ENCODE results near the gene FKBP11.
A peak's percentile ranks its signal among the peaks of the same experiment; 100 is the strongest.

Gene FKBP11

DNA sequence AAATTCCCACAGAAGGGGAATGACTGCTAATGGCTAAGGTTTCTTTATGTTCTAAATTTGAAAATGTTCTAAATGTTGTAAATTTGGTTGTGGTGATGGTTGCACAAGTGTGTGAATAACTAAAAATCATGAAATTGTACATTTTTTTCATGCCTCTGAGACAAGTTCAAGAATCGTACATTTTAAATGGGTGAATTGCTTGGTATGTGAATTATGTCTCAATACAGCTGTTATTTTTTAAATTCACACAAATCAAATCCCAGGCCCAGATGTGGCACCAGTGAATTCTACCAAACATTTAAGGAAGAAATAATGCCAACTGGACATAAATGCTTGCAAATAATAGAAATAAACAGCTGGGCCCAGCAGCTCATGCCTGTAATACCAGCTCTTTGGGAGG, 31.0 kb downstream of the FKBP11 start:
- H3K4me3 ChIP-seq (ENCODE audit: low read length), result no peak overlapping the region
- DNase-seq (ENCODE audit: low read depth), result no peak
- TF ChIP-seq, protein P1, sequence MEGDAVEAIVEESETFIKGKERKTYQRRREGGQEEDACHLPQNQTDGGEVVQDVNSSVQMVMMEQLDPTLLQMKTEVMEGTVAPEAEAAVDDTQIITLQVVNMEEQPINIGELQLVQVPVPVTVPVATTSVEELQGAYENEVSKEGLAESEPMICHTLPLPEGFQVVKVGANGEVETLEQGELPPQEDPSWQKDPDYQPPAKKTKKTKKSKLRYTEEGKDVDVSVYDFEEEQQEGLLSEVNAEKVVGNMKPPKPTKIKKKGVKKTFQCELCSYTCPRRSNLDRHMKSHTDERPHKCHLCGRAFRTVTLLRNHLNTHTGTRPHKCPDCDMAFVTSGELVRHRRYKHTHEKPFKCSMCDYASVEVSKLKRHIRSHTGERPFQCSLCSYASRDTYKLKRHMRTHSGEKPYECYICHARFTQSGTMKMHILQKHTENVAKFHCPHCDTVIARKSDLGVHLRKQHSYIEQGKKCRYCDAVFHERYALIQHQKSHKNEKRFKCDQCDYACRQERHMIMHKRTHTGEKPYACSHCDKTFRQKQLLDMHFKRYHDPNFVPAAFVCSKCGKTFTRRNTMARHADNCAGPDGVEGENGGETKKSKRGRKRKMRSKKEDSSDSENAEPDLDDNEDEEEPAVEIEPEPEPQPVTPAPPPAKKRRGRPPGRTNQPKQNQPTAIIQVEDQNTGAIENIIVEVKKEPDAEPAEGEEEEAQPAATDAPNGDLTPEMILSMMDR (conservative IDR thresholded peaks at IDR 0.05; ENCODE audit: low read depth, low read length), result no peak

DNA sequence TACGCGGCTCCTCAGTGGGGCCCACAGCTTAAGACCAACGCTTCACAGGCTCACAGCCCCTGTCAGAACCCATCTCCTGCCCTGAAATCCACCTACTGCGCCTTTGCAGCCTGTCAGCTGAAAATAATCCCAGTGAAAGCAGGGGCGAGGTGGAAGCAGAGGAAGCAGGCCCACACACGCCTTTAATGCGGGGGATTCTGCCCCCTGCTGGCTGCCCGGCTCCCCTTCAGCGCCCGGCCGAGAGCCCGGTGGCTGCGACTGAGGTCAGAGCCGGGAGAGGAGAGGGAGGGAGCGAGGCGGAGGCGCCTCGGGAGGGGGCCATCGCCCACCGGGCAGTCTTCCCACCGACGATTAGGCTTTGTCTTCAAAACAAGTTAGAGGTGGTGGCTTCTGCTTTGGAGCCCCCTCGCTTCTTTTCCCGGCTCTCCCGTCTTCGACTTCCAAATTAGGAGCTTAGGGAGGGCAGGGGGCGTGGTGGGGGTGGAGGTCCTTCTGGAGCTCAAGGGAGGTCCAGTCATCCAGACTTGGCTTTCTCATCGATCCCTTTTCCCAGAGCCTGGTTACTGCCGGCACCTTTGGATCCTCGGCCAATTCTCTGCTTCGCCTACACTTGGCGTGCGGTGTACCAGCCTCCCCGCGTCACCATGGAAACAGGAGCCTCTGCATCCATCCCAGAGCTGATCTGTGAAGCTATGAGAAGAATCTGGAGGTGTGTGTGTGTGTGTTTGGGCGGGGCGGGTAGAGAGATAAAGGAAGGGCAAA, 34.5 kb downstream of the FKBP11 start:
- TF ChIP-seq, protein P1 (conservative IDR thresholded peaks at IDR 0.05; ENCODE audit: low read depth, low read length), result peak; percentile 91
- peak overlapping the region; percentile 32 for H3K4me3 ChIP-seq (ENCODE audit: low read length)
- DNase-seq (ENCODE audit: low read depth), result no peak

DNA sequence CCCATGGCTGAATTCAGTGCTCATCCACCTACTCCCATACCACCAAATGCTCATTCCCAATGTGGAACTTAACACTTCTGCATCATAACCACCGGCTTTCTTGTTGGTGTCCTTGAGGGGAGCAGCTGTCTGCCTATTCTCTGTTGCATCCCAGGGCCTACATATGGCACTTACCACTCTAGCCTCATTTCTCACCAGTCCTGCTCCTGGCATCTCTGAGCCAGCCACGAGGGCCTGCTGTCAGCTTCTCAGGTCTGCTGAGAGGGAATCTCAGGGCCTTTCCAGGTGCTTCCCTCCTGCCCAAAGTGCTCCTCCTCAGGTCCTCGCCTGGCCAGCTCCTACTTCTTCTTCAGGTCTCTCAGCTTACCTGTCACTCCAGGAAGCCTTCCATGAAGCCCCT, 35.6 kb downstream of the FKBP11 start:
- TF ChIP-seq, protein P1 (conservative IDR thresholded peaks at IDR 0.05; ENCODE audit: low read depth, low read length), result no peak
- no peak overlapping the region for H3K4me3 ChIP-seq (ENCODE audit: low read length)
- no peak for DNase-seq (ENCODE audit: low read depth)

DNA sequence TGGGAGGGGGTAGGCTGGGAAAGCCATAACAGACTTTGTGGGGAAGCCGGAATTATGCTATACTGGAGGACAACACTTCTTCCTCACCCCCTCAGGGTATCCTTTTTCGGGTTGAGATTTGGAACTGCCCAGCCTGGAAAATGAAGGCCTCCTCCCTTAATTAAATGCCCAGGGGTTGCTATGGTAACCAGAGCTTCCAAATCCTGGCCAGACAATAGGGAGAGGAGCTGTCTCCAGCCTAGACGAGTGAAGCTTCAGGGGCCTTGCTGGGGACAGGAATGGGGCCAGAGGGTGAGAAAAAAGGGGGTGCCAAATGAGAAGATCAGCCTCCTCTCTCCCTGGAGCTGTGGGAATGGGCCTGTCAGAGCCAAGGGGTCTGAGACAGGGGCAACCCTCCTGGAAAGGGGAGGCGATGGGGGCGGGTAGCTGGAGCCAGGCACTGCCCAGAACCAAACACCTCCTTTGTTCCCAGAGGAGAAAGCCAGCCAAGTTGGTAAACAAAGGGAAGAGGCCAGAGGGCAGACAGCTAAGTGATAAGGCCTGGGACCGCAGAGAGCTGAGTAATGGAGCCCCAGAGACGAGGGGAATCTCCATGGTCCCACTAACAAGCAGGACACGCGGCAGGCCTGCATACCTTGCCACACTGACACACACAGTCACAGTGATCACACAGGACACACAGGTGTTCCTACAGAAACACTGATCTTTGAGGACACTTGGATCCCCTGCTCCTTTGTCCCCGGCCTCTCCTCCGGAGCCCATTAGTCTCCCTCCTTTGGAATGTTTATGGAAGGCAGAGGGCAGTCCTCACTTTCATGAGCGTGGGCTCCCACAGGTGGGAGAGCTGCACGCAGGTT, 41.8 kb downstream of the FKBP11 start:
- TF ChIP-seq, protein P1 (conservative IDR thresholded peaks at IDR 0.05; ENCODE audit: low read depth, low read length), result no peak
- no peak for DNase-seq (ENCODE audit: low read depth)
- no peak overlapping the region for H3K4me3 ChIP-seq (ENCODE audit: low read length)

DNA sequence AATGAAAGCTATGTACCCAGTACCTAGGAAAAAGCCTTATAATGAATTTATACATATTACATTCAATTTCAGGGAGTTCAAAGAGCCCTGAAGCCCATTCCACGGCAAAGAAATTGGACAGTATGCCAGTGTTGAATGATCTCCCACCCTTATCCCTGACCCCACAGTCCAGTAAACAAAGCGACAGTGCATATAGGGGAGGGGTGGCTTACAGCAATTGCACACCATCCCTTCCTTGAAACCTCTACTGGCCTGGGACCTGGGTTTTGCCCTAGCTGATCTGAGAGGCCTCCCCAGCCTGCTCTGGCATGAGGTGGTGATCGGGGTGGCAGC, 42.4 kb downstream of the FKBP11 start:
- H3K4me3 ChIP-seq (ENCODE audit: low read length), result no peak overlapping the region
- TF ChIP-seq, protein P1 (conservative IDR thresholded peaks at IDR 0.05; ENCODE audit: low read depth, low read length), result no peak
- DNase-seq (ENCODE audit: low read depth), result no peak

DNA sequence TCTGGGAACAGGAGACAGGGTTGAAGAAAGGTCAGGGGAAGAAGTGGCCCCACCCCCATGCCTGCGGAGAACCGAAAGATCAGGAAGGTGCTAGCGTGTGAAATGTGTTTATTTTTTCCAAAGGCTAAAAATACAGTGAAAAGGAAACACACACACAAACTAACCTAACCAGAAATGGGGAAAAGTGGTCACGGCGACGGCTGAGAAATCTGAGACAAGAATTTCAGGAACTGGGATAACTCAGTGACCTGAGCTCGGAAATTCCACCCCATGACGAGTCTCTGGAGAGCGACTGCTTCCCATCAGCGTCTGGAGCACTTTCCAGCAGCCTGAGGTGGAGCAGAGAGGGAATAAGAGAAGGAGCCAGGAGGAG, 43.0 kb downstream of the FKBP11 start:
- TF ChIP-seq, protein P1 (conservative IDR thresholded peaks at IDR 0.05; ENCODE audit: low read depth, low read length), result no peak
- H3K4me3 ChIP-seq (ENCODE audit: low read length), result no peak overlapping the region
- no peak for DNase-seq (ENCODE audit: low read depth)
